ENCODE results near the gene MED31. TPM values are rescaled to one million over a fixed set of nuclear protein-coding genes. Genes with fewer than 3 reads are reported as not detected.

MED31 gene
- polyA plus RNA-seq, 1 experiment = 24.6 TPM

DNA sequence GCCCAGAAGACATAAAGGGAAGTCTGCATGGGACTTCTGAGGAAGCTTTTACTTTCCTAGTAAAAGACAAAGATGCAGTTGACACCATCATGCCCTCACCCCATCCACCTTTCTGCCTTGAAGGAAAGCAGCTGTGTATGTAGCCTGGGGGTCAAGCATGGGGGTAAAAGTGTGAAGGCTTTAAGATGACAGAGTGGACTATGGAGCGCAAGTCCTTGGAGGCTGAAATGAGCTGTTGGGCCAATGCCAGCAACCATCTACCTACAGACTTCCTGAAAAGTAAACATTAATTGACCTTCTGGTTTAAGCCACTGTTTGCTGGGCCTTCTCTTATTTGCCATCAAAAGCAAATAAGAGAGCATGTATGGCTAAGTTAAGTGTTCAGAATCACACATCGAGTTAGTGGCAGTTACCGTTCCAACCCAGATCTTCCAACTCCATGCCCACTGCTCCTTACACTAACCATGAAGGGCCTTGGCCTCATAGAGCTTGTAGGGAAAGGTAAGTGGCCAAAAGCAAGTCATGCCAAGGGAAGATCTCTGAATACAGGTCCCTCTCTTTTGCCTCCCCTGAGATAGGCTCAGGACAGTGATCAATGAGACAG is 31.8 kb upstream of the MED31 start:
- ChIA-PET POLR2A (no interaction called here), CTCF (interaction anchor here (0.9 to 1.4 kb wide), 2 partner anchors 18 to 339 kb away, joined by 3 to 4 read pairs; no protein-coding TSS in a partner anchor)
- H3K27me3 ChIP-seq (ENCODE audit: control insufficient read depth, insufficient read depth, low read length) = peaks cover 7% of the 10 kb centered on the region

DNA sequence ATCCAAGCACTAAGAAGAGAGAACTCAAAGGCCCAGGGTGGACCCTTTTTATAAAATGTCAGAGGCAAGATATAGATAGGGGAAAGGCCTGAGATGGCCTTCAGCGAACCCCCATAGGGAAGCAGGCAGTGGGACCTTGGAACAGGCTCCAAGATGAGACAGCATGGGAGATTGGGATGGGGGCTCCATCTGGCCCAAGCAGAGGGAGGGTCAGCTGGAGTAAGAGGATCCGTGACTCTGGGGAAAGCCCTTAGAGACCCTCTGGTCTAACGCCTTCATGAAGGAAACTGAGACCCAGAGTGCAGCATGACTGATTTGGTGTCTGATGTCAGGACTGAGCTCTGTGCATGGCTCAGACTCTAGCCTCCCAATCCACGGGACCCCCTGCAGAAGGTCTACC is 30.9 kb upstream of the MED31 start:
- CTCF ChIA-PET = interaction anchor here (0.8 to 1.6 kb wide), 3 partner anchors 16 to 322 kb away, joined by 3 to 7 read pairs (median 4); no protein-coding TSS in a partner anchor
- DNase-seq (ENCODE audit: low read depth, low spot score) = no peak
- Histone ChIP-seq H3K9me3 (ENCODE audit: control insufficient read depth, insufficient read depth, low read length) (no peaks in the 10 kb centered on the region), H3K27ac (ENCODE audit: low read depth, low read length) (no peak overlapping the region), H3K4me3 (ENCODE audit: low read depth, low read length) (no peak overlapping the region), H3K27me3 (ENCODE audit: control insufficient read depth, insufficient read depth, low read length) (peaks cover 9% of the 10 kb centered on the region)
- POLR2A ChIA-PET = no interaction called here
- TF ChIP-seq, protein P1, sequence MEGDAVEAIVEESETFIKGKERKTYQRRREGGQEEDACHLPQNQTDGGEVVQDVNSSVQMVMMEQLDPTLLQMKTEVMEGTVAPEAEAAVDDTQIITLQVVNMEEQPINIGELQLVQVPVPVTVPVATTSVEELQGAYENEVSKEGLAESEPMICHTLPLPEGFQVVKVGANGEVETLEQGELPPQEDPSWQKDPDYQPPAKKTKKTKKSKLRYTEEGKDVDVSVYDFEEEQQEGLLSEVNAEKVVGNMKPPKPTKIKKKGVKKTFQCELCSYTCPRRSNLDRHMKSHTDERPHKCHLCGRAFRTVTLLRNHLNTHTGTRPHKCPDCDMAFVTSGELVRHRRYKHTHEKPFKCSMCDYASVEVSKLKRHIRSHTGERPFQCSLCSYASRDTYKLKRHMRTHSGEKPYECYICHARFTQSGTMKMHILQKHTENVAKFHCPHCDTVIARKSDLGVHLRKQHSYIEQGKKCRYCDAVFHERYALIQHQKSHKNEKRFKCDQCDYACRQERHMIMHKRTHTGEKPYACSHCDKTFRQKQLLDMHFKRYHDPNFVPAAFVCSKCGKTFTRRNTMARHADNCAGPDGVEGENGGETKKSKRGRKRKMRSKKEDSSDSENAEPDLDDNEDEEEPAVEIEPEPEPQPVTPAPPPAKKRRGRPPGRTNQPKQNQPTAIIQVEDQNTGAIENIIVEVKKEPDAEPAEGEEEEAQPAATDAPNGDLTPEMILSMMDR (IDR thresholded peaks at IDR 0.05; ENCODE audit: low read depth, low read length) = no peak

More for the DNA sequence above, 31.8 kb upstream of the MED31 start:
- no peak overlapping the region for H3K4me3 ChIP-seq (ENCODE audit: low read depth, low read length)
- no peak for DNase-seq (ENCODE audit: low read depth, low spot score)
- no peak overlapping the region for H3K27ac ChIP-seq (ENCODE audit: low read depth, low read length)
- TF ChIP-seq, protein P1 (IDR thresholded peaks at IDR 0.05; ENCODE audit: low read depth, low read length) = no peak
- no peaks in the 10 kb centered on the region for H3K9me3 ChIP-seq (ENCODE audit: control insufficient read depth, insufficient read depth, low read length)

DNA sequence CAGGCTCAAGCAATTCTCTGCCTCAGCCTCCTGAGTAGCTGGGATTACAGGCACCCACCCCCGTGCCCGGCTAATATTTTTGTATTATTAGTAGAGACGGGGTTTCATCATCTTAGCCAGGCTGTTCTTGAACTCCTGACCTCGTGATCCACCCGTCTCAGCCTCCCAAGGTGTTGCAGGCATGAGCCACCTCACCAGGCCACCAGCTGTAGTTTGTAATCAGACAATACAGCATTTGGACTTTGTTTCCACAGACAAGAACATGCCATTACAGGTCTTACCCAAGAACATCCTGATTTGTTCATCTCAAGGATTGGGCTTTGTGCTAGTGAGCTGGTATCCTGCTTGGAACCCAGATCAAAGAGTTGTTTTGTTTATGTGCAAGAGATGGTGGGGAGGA is 30.3 kb upstream of the MED31 start:
- TF ChIP-seq, protein P1 (IDR thresholded peaks at IDR 0.05; ENCODE audit: low read depth, low read length) = no peak
- no peak for DNase-seq (ENCODE audit: low read depth, low spot score)
- Histone ChIP-seq H3K27me3 (ENCODE audit: control insufficient read depth, insufficient read depth, low read length) (peaks cover 14% of the 10 kb centered on the region), H3K4me3 (ENCODE audit: low read depth, low read length) (no peak overlapping the region), H3K9me3 (ENCODE audit: control insufficient read depth, insufficient read depth, low read length) (no peaks in the 10 kb centered on the region), H3K27ac (ENCODE audit: low read depth, low read length) (no peak overlapping the region)
- ChIA-PET POLR2A (no interaction called here), CTCF (interaction anchor here (0.8 to 1.6 kb wide), 2 partner anchors 15 to 323 kb away, joined by 4 to 7 read pairs; no protein-coding TSS in a partner anchor)

DNA sequence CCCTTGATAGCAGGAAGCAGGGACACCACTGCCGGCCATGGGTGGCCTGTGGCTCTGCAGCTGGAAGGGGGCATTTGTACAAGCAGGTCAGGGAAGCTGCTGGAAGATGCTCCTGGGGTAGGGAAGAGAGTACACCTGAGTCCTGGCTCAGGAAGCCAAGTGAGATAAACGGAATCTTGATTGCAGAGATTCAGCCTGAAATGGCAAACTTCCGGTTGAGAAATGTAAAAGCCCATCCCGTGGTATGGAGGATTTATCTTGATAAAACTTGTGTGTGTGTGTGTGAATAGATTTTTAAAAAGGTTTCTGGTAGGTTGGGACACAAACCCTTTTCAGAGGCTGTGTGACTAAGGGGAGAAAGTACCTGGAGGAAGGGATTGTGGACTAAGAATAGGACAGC is 29.8 kb upstream of the MED31 start:
- CTCF ChIA-PET = interaction anchor here (1.6 kb wide), 1 partner anchor 323 kb away, joined by 4 read pairs; no protein-coding TSS in a partner anchor
- no peak for DNase-seq (ENCODE audit: low read depth, low spot score)
- peaks cover 14% of the 10 kb centered on the region for H3K27me3 ChIP-seq (ENCODE audit: control insufficient read depth, insufficient read depth, low read length)
- H3K4me3 ChIP-seq (ENCODE audit: low read depth, low read length) = no peak overlapping the region
- POLR2A ChIA-PET = no interaction called here
- TF ChIP-seq, protein P1 (IDR thresholded peaks at IDR 0.05; ENCODE audit: low read depth, low read length) = no peak
- H3K27ac ChIP-seq (ENCODE audit: low read depth, low read length) = no peak overlapping the region
- H3K9me3 ChIP-seq (ENCODE audit: control insufficient read depth, insufficient read depth, low read length) = no peaks in the 10 kb centered on the region

DNA sequence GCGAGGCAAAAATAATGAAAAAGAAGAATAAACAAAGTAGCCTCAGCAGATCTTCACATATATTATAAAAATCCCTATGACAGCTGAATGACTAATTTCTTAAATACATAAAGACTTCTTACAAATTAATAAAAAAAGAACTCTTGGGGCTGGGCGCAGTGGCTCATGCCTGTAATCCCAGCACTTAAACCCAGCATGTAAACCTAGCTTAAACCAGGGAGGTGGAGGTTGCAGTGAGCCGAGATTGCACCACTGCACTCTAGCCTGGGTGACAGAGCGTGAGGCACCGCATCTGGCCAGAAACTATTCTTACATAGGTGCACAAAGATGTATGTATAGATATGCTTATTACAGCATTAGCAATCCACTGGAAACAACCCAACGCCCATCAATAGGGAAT is 27.8 kb upstream of the MED31 start:
- CTCF ChIA-PET = interaction anchor here (0.7 to 1.2 kb wide), 2 partner anchors 13 to 233 kb away, joined by 3 to 4 read pairs; no protein-coding TSS in a partner anchor
- POLR2A ChIA-PET = no interaction called here

More for the DNA sequence above, 27.8 kb upstream of the MED31 start:
- Histone ChIP-seq H3K27me3 (ENCODE audit: control insufficient read depth, insufficient read depth, low read length) (peaks cover 12% of the 10 kb centered on the region), H3K4me3 (ENCODE audit: low read depth, low read length) (no peak overlapping the region), H3K27ac (ENCODE audit: low read depth, low read length) (no peak overlapping the region), H3K9me3 (ENCODE audit: control insufficient read depth, insufficient read depth, low read length) (no peaks in the 10 kb centered on the region)
- no peak for DNase-seq (ENCODE audit: low read depth, low spot score)
- TF ChIP-seq, protein P1 (IDR thresholded peaks at IDR 0.05; ENCODE audit: low read depth, low read length) = no peak
